ENCODE measurements around the gene OR2S2.
"Not testable (repeated sequence)": the region's sequence is repeated elsewhere in the genome, so short reads cannot be mapped to it uniquely, and the experiment has no call there.

Gene OR2S2

GRCh38 chr9:35945341-35946018 lies 12.5 kb downstream of the OR2S2 start:
- DNase-seq (ENCODE audit: low spot score in 2 of 2) = peak; percentile 31 to 76
- Mint-ChIP-seq H3K4me3 (no peak overlapping the region), H3K27ac (no peak overlapping the region), H3K4me1 (peaks cover 9% of the 10 kb centered on the region), H3K36me3 (no peaks in the 10 kb centered on the region), H3K9me3 (no peaks in the 10 kb centered on the region)
- peak; percentile 51 for ATAC-seq

GRCh38 chr9:35944841-35945240 lies 13.1 kb downstream of the OR2S2 start:
- Mint-ChIP-seq H3K9me3 (no peaks in the 10 kb centered on the region), H3K4me1 (peaks cover 15% of the 10 kb centered on the region), H3K36me3 (no peaks in the 10 kb centered on the region), H3K27ac (no peak overlapping the region), H3K4me3 (no peak overlapping the region)
- no peak for ATAC-seq
- no peak for DNase-seq (ENCODE audit: low spot score in 2 of 2)

GRCh38 chr9:35944173-35944572 lies 13.8 kb downstream of the OR2S2 start:
- ATAC-seq (no peak), DNase-seq (ENCODE audit: low spot score in 2 of 2) (no peak)
- Mint-ChIP-seq H3K9me3 (no peaks in the 10 kb centered on the region), H3K4me3 (no peak overlapping the region), H3K27ac (no peak overlapping the region), H3K4me1 (peaks cover 16% of the 10 kb centered on the region), H3K36me3 (no peaks in the 10 kb centered on the region)

GRCh38 chr9:35942286-35942685 lies 15.7 kb downstream of the OR2S2 start:
- H3K36me3 Mint-ChIP-seq = no peaks in the 10 kb centered on the region
- H3K9me3 Mint-ChIP-seq = no peaks in the 10 kb centered on the region
- H3K4me1 Mint-ChIP-seq = peaks cover 16% of the 10 kb centered on the region
- H3K27ac Mint-ChIP-seq = no peak overlapping the region
- ATAC-seq (no peak), DNase-seq (ENCODE audit: low spot score in 2 of 2) (no peak)
- H3K4me3 Mint-ChIP-seq = no peak overlapping the region

- peaks cover 14% of the 10 kb centered on the region for H3K4me1 Mint-ChIP-seq
- H3K27ac Mint-ChIP-seq = no peak overlapping the region
- ATAC-seq = no peak
- peak in 1 of 2 donors; percentile 33 for DNase-seq (ENCODE audit: low spot score in 2 of 2)
- no peak overlapping the region for H3K4me3 Mint-ChIP-seq
- H3K9me3 Mint-ChIP-seq = no peaks in the 10 kb centered on the region
- no peaks in the 10 kb centered on the region for H3K36me3 Mint-ChIP-seq
Measured at GRCh38 chr9:35940458-35941407, 17.2 kb downstream of the OR2S2 start.

GRCh38 chr9:35939679-35940250 lies 18.2 kb downstream of the OR2S2 start:
- H3K27ac Mint-ChIP-seq = no peak overlapping the region
- H3K4me1 Mint-ChIP-seq = peaks cover 12% of the 10 kb centered on the region
- peak in 1 of 2 donors; percentile 25 for DNase-seq (ENCODE audit: low spot score in 2 of 2)
- H3K4me3 Mint-ChIP-seq = no peak overlapping the region
- no peak for ATAC-seq
- H3K9me3 Mint-ChIP-seq = no peaks in the 10 kb centered on the region
- H3K36me3 Mint-ChIP-seq = no peaks in the 10 kb centered on the region

- H3K4me1 Mint-ChIP-seq = peaks cover 15% of the 10 kb centered on the region
- no peaks in the 10 kb centered on the region for H3K36me3 Mint-ChIP-seq
- DNase-seq (ENCODE audit: low spot score in 2 of 2) (peak in 1 of 2 donors; percentile 38), ATAC-seq (no peak)
- H3K9me3 Mint-ChIP-seq = no peaks in the 10 kb centered on the region
- no peak overlapping the region for H3K4me3 Mint-ChIP-seq
- no peak overlapping the region for H3K27ac Mint-ChIP-seq
Measured at GRCh38 chr9:35938474-35939356, 19.2 kb downstream of the OR2S2 start.

- Mint-ChIP-seq H3K4me3 (no peak overlapping the region), H3K4me1 (peaks cover 21% of the 10 kb centered on the region), H3K9me3 (no peaks in the 10 kb centered on the region), H3K27ac (no peak overlapping the region), H3K36me3 (no peaks in the 10 kb centered on the region)
- DNase-seq (ENCODE audit: low spot score in 2 of 2) = no peak
- no peak for ATAC-seq
Measured at GRCh38 chr9:35937227-35937626, 20.7 kb downstream of the OR2S2 start.

- DNase-seq (ENCODE audit: low spot score in 2 of 2) (no peak), ATAC-seq (no peak)
- Mint-ChIP-seq H3K27ac (no peak overlapping the region), H3K4me3 (no peak overlapping the region), H3K9me3 (no peaks in the 10 kb centered on the region), H3K36me3 (no peaks in the 10 kb centered on the region), H3K4me1 (peaks cover 21% of the 10 kb centered on the region)
Measured at GRCh38 chr9:35935755-35936509, 22.0 kb downstream of the OR2S2 start.

- H3K4me1 Mint-ChIP-seq = peaks cover 14% of the 10 kb centered on the region
Measured at GRCh38 chr9:35935261-35935660, 22.7 kb downstream of the OR2S2 start.

GRCh38 chr9:35934069-35934468 lies 23.9 kb downstream of the OR2S2 start:
- peak in 1 of 2 donors; percentile 33 for DNase-seq (ENCODE audit: low spot score in 2 of 2)
- not testable (repeated sequence) for H3K9me3 Mint-ChIP-seq, ATAC-seq, H3K4me3 Mint-ChIP-seq, H3K4me1 Mint-ChIP-seq, H3K27ac Mint-ChIP-seq, H3K36me3 Mint-ChIP-seq

More at GRCh38 chr9:35935261-35935660, 22.7 kb downstream of the OR2S2 start:
- no peaks in the 10 kb centered on the region for H3K9me3 Mint-ChIP-seq
- no peak overlapping the region for H3K4me3 Mint-ChIP-seq
- no peaks in the 10 kb centered on the region for H3K36me3 Mint-ChIP-seq
- DNase-seq (ENCODE audit: low spot score in 2 of 2) (peak in 1 of 2 donors; percentile 36), ATAC-seq (no peak)
- H3K27ac Mint-ChIP-seq = no peak overlapping the region

GRCh38 chr9:35933550-35934067 lies 24.3 kb downstream of the OR2S2 start:
- peaks cover 9% of the 10 kb centered on the region for H3K4me1 Mint-ChIP-seq
- no peaks in the 10 kb centered on the region for H3K36me3 Mint-ChIP-seq
- DNase-seq (ENCODE audit: low spot score in 2 of 2) (no peak), ATAC-seq (peak; percentile 62)
- no peaks in the 10 kb centered on the region for H3K9me3 Mint-ChIP-seq
- H3K4me3 Mint-ChIP-seq = no peak overlapping the region
- no peak overlapping the region for H3K27ac Mint-ChIP-seq

GRCh38 chr9:35932735-35933134 lies 25.2 kb downstream of the OR2S2 start:
- H3K4me1 Mint-ChIP-seq = peaks cover 9% of the 10 kb centered on the region
- no peaks in the 10 kb centered on the region for H3K9me3 Mint-ChIP-seq
- no peak overlapping the region for H3K27ac Mint-ChIP-seq
- DNase-seq (ENCODE audit: low spot score in 2 of 2) (no peak), ATAC-seq (no peak)
- no peak overlapping the region for H3K4me3 Mint-ChIP-seq
- H3K36me3 Mint-ChIP-seq = no peaks in the 10 kb centered on the region

- H3K4me1 Mint-ChIP-seq = peaks cover 9% of the 10 kb centered on the region
- H3K9me3 Mint-ChIP-seq = no peaks in the 10 kb centered on the region
- H3K4me3 Mint-ChIP-seq = no peak overlapping the region
- no peak for DNase-seq (ENCODE audit: low spot score in 2 of 2)
- ATAC-seq = no peak
- no peak overlapping the region for H3K27ac Mint-ChIP-seq
- H3K36me3 Mint-ChIP-seq = no peaks in the 10 kb centered on the region
Measured at GRCh38 chr9:35930989-35931388, 27.0 kb downstream of the OR2S2 start.
